ENCODE results near the gene TBC1D24.

TBC1D24 gene

DNA sequence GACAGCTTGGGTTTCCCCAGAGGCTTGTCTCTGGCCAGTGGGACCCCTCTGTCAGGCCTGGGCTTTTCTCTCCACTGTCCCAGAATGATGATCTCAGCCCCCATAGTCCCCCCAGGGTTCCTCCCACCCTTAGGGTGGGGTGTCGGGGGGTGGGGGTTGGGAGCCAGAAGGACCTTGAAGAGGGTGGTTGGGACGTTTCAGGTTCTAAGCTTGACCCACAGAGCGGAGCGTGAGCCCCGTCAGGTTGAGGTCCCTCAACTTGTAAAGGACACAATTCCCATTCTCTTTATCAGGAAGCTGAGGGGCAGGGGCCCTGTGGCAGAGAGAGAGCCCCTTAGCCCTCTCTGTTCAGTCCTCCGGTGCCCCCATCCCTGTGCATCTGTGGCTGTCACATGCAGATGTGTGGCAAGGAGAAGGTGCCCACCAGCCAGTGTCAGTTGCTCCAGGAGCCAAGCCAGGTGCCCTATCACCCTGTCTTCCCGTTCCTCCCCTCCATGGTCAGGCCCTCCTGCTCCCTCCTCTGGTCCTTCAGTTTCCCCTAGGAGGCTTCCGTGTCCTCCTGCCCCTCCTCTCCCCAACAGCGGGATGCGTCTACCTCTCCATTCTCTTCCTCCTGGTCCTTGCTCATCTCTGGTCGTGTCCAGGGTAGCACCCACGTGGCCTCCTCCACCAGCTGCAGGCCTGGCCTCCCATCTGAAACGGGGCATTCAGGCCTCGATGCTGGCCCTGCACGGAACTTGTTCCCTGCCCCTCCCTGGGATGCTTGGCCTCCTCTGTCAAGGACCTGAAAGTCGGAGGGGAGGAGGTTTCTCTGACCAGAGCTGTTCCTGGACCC, 5.3 kb upstream of the TBC1D24 start:
- DNase-seq (ENCODE audit: low read depth, low spot score), result no peak
- TF ChIP-seq, protein P1, sequence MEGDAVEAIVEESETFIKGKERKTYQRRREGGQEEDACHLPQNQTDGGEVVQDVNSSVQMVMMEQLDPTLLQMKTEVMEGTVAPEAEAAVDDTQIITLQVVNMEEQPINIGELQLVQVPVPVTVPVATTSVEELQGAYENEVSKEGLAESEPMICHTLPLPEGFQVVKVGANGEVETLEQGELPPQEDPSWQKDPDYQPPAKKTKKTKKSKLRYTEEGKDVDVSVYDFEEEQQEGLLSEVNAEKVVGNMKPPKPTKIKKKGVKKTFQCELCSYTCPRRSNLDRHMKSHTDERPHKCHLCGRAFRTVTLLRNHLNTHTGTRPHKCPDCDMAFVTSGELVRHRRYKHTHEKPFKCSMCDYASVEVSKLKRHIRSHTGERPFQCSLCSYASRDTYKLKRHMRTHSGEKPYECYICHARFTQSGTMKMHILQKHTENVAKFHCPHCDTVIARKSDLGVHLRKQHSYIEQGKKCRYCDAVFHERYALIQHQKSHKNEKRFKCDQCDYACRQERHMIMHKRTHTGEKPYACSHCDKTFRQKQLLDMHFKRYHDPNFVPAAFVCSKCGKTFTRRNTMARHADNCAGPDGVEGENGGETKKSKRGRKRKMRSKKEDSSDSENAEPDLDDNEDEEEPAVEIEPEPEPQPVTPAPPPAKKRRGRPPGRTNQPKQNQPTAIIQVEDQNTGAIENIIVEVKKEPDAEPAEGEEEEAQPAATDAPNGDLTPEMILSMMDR (IDR thresholded peaks at IDR 0.05; ENCODE audit: insufficient read depth, low read length, missing control alignments), result no peak
- ChIA-PET POLR2A (interaction anchor here (0.6 to 2.0 kb wide), 3 partner anchors 10 to 249 kb away, joined by 3 to 7 read pairs (median 5); partner anchors contain the start of gene TEDC2), CTCF (interaction anchor here (0.8 to 2.0 kb wide), 3 partner anchors 32 to 129 kb away, joined by 4 to 8 read pairs (median 5); partner anchors contain the start of gene ABCA3)
- no peak overlapping the region for H3K4me3 ChIP-seq (ENCODE audit: low read depth, low read length)

DNA sequence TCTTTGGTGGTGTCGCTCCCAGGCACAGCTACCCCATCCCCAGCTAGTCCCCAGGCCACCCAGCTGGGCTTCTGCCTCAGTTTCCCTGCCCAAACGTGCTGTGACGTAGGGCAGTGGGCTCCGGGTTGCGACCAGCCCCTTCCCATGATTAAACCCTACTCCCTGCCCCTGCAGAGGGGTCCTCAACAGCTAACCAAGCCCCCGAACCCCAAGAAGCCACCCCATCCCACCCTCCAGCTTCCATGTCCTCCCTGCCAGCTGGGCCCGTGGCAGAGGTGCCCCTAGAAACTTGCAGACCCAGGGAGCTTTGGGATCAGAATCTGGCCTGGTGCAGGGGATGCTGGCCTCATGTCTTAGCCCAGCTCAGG, 4.7 kb upstream of the TBC1D24 start:
- POLR2A ChIA-PET, result interaction anchor here (0.6 to 2.0 kb wide), 5 partner anchors 10 to 248 kb away, joined by 3 to 7 read pairs (median 3); partner anchors contain the start of gene TEDC2
- no peak overlapping the region for H3K4me3 ChIP-seq (ENCODE audit: low read depth, low read length)
- TF ChIP-seq, protein P1 (IDR thresholded peaks at IDR 0.05; ENCODE audit: insufficient read depth, low read length, missing control alignments), result no peak
- no peak for DNase-seq (ENCODE audit: low read depth, low spot score)
- CTCF ChIA-PET, result interaction anchor here (1.3 to 1.5 kb wide), 2 partner anchors 31 to 130 kb away, joined by 3 to 5 read pairs; partner anchors contain the start of gene ABCA3

DNA sequence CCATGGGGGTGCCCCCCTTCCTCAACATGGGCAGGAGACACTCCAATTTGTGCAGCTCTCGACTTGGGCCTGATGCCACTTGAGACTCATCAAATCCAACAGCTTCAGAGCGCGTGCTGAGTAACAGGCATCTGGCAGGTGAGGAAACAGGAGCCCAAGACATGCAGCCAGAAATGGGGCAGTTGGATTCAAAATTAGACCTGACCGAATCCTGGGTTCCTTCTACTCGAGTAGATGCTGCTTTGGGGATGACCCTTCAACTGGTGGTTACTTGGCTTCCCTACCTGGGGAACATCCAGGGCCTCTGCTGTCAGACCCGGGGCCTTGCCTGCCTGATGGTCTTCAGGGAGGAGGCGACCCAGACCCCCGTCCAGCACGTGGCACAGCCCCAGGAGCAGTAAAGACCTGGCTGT, 4.3 kb upstream of the TBC1D24 start:
- DNase-seq (ENCODE audit: low read depth, low spot score), result no peak
- CTCF ChIA-PET, result interaction anchor here (1.3 kb wide), 1 partner anchor 30 kb away, joined by 3 read pairs; no protein-coding TSS in a partner anchor
- no peak overlapping the region for H3K4me3 ChIP-seq (ENCODE audit: low read depth, low read length)
- POLR2A ChIA-PET, result interaction anchor here (0.6 to 0.9 kb wide), 4 partner anchors 11 to 248 kb away, joined by 3 read pairs; partner anchors contain the start of gene TEDC2
- TF ChIP-seq, protein P1 (IDR thresholded peaks at IDR 0.05; ENCODE audit: insufficient read depth, low read length, missing control alignments), result no peak

DNA sequence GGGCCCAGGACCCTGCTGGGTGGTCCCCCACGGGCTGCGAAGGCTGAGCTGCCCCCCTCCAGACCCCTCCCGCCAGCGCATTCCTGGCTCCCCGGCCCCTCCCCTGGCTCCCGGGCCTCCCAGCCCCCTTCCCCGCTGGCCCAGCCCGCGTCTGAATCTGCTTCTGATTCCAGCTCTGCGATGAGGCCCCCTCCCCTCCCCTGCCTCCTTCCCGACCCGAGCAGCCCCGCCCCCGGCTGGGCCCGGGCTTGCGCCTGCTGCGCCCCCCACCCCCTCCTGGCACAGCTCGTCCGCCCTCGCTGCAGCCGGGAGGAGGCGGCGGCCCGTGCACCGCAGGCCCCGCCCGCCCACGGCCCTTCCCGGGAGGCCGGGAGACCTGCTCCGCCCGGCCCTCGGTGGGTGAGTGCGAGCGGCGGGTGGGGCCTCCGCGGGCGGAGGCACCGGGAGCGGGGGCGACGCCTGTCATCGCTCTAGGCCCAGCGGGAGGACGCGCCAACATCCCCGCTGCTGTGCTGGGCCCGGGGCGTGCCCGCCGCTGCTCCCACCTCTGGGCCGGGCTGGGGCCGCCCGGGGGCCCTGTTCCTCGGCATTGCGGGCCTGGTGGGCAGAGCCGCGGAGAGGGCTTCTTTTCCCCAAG, 3.8 kb upstream of the TBC1D24 start, which contains the start of gene NTN3:
TSS of gene NTN3 (plus strand) at position 282 of the 637 bp plus-strand sequence. CDS start 405 bp downstream, outside the sequence.
- no peak for DNase-seq (ENCODE audit: low read depth, low spot score)
- ChIA-PET CTCF (interaction anchor here (1.3 kb wide), 1 partner anchor 30 kb away, joined by 3 read pairs; no protein-coding TSS in a partner anchor), POLR2A (interaction anchor here (0.9 kb wide), 1 partner anchor 11 kb away, joined by 3 read pairs; the partner anchor contains the start of gene TEDC2)
- peak within 1 kb of the TSS; percentile 27 for H3K4me3 ChIP-seq (ENCODE audit: low read depth, low read length)
- TF ChIP-seq, protein P1 (IDR thresholded peaks at IDR 0.05; ENCODE audit: insufficient read depth, low read length, missing control alignments), result no peak

DNA sequence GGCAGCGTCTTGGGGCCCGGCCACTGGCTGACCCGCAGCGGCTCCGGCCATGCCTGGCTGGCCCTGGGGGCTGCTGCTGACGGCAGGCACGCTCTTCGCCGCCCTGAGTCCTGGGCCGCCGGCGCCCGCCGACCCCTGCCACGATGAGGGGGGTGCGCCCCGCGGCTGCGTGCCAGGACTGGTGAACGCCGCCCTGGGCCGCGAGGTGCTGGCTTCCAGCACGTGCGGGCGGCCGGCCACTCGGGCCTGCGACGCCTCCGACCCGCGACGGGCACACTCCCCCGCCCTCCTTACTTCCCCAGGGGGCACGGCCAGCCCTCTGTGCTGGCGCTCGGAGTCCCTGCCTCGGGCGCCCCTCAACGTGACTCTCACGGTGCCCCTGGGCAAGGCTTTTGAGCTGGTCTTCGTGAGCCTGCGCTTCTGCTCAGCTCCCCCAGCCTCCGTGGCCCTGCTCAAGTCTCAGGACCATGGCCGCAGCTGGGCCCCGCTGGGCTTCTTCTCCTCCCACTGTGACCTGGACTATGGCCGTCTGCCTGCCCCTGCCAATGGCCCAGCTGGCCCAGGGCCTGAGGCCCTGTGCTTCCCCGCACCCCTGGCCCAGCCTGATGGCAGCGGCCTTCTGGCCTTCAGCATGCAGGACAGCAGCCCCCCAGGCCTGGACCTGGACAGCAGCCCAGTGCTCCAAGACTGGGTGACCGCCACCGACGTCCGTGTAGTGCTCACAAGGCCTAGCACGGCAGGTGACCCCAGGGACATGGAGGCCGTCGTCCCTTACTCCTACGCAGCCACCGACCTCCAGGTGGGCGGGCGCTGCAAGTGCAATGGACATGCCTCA, 3.1 kb upstream of the TBC1D24 start:
- H3K4me3 ChIP-seq (ENCODE audit: low read depth, low read length), result no peak overlapping the region; the same call in 1 of the 2 replicates
- ChIA-PET CTCF (interaction anchor here (1.9 kb wide), 1 partner anchor 10 kb away, joined by 4 read pairs; no protein-coding TSS in a partner anchor), POLR2A (no interaction called here)
- no peak for DNase-seq (ENCODE audit: low read depth, low spot score)
- TF ChIP-seq, protein P1 (IDR thresholded peaks at IDR 0.05; ENCODE audit: insufficient read depth, low read length, missing control alignments), result no peak

All from AG04449 (cell line).